H1 (cell line): ENCODE results near the gene PKP3. TPM values are rescaled to one million over a fixed set of nuclear protein-coding genes. Genes with fewer than 3 reads are reported as not detected.
A peak's percentile ranks its signal among the peaks of the same experiment; 100 is the strongest.

Experiments used
- CTCF ChIA-PET: fragments of 300-600 bp; sonication (Branson Sonifier 250); formaldehyde crosslinking; loops from one replicate; lab custom pipeline; 2021; ENCODE audit not compliant: partially characterized antibody; lab: Charles Lee
- POLR2A ChIA-PET: fragments of 300-600 bp; sonication (Branson Sonifier 250); formaldehyde crosslinking; loops from one replicate; lab custom pipeline; 2021; ENCODE audit warnings: inconsistent platforms; ENCODE audit not compliant: partially characterized antibody; lab: Charles Lee
- DNase-seq, 2 experiments: peaks; one replicate each; pipeline versions ENCODE4 v3.0.0 to v3.0.0-alpha.2; 2010 to 2022; ENCODE audit warnings: low spot score in 2 of 2, low read depth in 1 of 2, mixed read lengths in 1 of 2
- FAIRE-seq: peaks from 2 replicates; lab custom pipeline; 2011; peaks lifted over from hg19 to GRCh38; lab: Jason Lieb, UNC
- H2AFZ ChIP-seq: 2 replicates; pipeline ENCODE4 v1.8.1; 2012; ENCODE audit warnings: low read length, inconsistent platforms
- H2AK5ac ChIP-seq: 2 replicates; pipeline ENCODE4 v1.6.1; 2013; ENCODE audit warnings: low read depth, low read length
- H2BK120ac ChIP-seq: replicated peaks from 2 replicates; pipeline ENCODE3; 2013; ENCODE audit warnings: low read depth, low read length, inconsistent platforms
- H2BK12ac ChIP-seq: 2 replicates; pipeline ENCODE4 v1.6.1; 2013; ENCODE audit warnings: low read depth, low read length
- H2BK15ac ChIP-seq: 2 replicates; pipeline ENCODE4 v1.6.1; 2013; ENCODE audit warnings: low read length
- H2BK20ac ChIP-seq: 2 replicates; pipeline ENCODE4 v1.6.1; 2013; ENCODE audit warnings: low read length
- H2BK5ac ChIP-seq: 2 replicates; pipeline ENCODE4 v1.6.1; 2013; ENCODE audit warnings: low read depth, low read length
- H3K14ac ChIP-seq: 2 replicates; pipeline ENCODE4 v1.6.1; 2013; ENCODE audit warnings: inconsistent platforms; ENCODE audit not compliant: insufficient read length
- H3K18ac ChIP-seq: 2 replicates; pipeline ENCODE4 v1.6.1; 2013; ENCODE audit warnings: low read length; ENCODE audit errors: extremely low read depth
- H3K23ac ChIP-seq: 2 replicates; pipeline ENCODE4 v1.6.1; 2013; ENCODE audit warnings: inconsistent platforms; ENCODE audit not compliant: insufficient read length
- H3K23me2 ChIP-seq: 2 replicates; pipeline ENCODE4 v1.6.1; 2013; ENCODE audit warnings: low read depth, low read length
- H3K27ac ChIP-seq: 2 replicates; pipeline ENCODE4 v1.6.1; 2011; ENCODE audit warnings: low read depth, low read length, inconsistent platforms
- H3K27me3 ChIP-seq, 4 experiments: replicated peaks in 1 of 4; 1 replicate in 1 of 4; 2 replicates in 3 of 4; pipeline versions ENCODE4 v1.6.1 to v1.8.1; 2011 to 2013; ENCODE audit warnings: low read length in 3 of 4, mild to moderate bottlenecking in 3 of 4, inconsistent platforms in 2 of 4, mixed read lengths in 2 of 4, moderate library complexity in 1 of 4; ENCODE audit not compliant: control insufficient read depth in 3 of 4, insufficient read depth in 3 of 4; ENCODE audit errors: extremely low read depth in 1 of 4
- H3K36me3 ChIP-seq, 4 experiments: 2 replicates each; pipeline versions ENCODE4 v1.6.1 to v1.8.1; 2011 to 2013; ENCODE audit warnings: mild to moderate bottlenecking in 4 of 4, low read length in 3 of 4, moderate library complexity in 2 of 4, control low read depth in 1 of 4, inconsistent platforms in 1 of 4; ENCODE audit not compliant: insufficient read depth in 4 of 4, control insufficient read depth in 2 of 4
- H3K4ac ChIP-seq: replicated peaks from 2 replicates; pipeline ENCODE3; 2013; ENCODE audit warnings: low read length, low read depth, mixed read lengths, inconsistent platforms; ENCODE audit not compliant: insufficient read length
- H3K4me1 ChIP-seq, 4 experiments: replicated peaks in 1 of 4; 1 replicate in 1 of 4; 2 replicates in 3 of 4; pipeline versions ENCODE4 v1.6.1 to v1.8.1; 2011 to 2013; ENCODE audit warnings: low read length in 3 of 4, inconsistent platforms in 2 of 4, mixed read lengths in 1 of 4; ENCODE audit not compliant: insufficient read depth in 4 of 4, control insufficient read depth in 3 of 4
- H3K4me2 ChIP-seq, 2 experiments: 2 replicates each; pipeline versions ENCODE4 v1.6.1 to v1.8.1; 2011 to 2013; ENCODE audit warnings: low read depth in 2 of 2, low read length in 2 of 2, control low read depth in 1 of 2, inconsistent platforms in 1 of 2, mild to moderate bottlenecking in 1 of 2; ENCODE audit not compliant: insufficient read depth in 1 of 2
- H3K4me3 ChIP-seq, 4 experiments: fragments of 200-600, 300-600 bp in 1 of 4; sonication (generic), shearing (Covaris generic), sonication (Bioruptor Twin) in 1 of 4; 2 replicates each; pipeline versions ENCODE4 v1.5.1 to v1.8.1; 2011 to 2016; ENCODE audit warnings: low read length in 4 of 4, low read depth in 3 of 4, control low read depth in 2 of 4, inconsistent platforms in 2 of 4, mild to moderate bottlenecking in 2 of 4, mixed read lengths in 1 of 4, moderate library complexity in 1 of 4; ENCODE audit not compliant: insufficient read depth in 2 of 4; ENCODE audit errors: extremely low read depth in 1 of 4
- H3K56ac ChIP-seq: replicated peaks from 2 replicates; pipeline ENCODE3; 2013; ENCODE audit warnings: low read depth, mild to moderate bottlenecking, mixed read lengths, low read length, inconsistent platforms; ENCODE audit not compliant: insufficient read length
- H3K79me1 ChIP-seq: 2 replicates; pipeline ENCODE4 v1.6.1; 2013; ENCODE audit warnings: low read depth, low read length, control low read depth
- H3K79me2 ChIP-seq, 2 experiments: 2 replicates each; pipeline versions ENCODE4 v1.6.1 to v1.8.1; 2012 to 2013; ENCODE audit warnings: low read length in 2 of 2, mild to moderate bottlenecking in 2 of 2, inconsistent platforms in 1 of 2; ENCODE audit not compliant: insufficient read depth in 2 of 2, control insufficient read depth in 1 of 2
- H3K9ac ChIP-seq, 4 experiments: replicated peaks in 1 of 4; 1 replicate in 1 of 4; 2 replicates in 3 of 4; pipeline versions ENCODE4 v1.6.1 to v1.8.1; 2011 to 2013; ENCODE audit warnings: low read depth in 3 of 4, low read length in 3 of 4, control low read depth in 2 of 4, mild to moderate bottlenecking in 2 of 4, moderate library complexity in 2 of 4, inconsistent platforms in 1 of 4; ENCODE audit errors: extremely low read depth in 1 of 4
- H3K9me3 ChIP-seq, 2 experiments: 2 replicates each; pipeline versions ENCODE4 v1.6.1 to v1.8.1; 2012 to 2013; ENCODE audit warnings: mild to moderate bottlenecking in 2 of 2, moderate library complexity in 2 of 2, control low read depth in 1 of 2, inconsistent platforms in 1 of 2, low read depth in 1 of 2, low read length in 1 of 2, mixed read lengths in 1 of 2; ENCODE audit not compliant: insufficient read depth in 2 of 2
- H4K20me1 ChIP-seq, 2 experiments: replicated peaks in 1 of 2; 2 replicates each; pipeline versions ENCODE3 to v1.8.1; 2011 to 2013; ENCODE audit warnings: inconsistent platforms in 2 of 2, low read length in 2 of 2, mild to moderate bottlenecking in 1 of 2; ENCODE audit not compliant: insufficient read depth in 2 of 2, control insufficient read depth in 1 of 2
- H4K5ac ChIP-seq: 2 replicates; pipeline ENCODE4 v1.6.1; 2013; ENCODE audit warnings: low read length, low read depth, mixed read lengths, inconsistent platforms; ENCODE audit not compliant: insufficient read length
- H4K8ac ChIP-seq: 2 replicates; pipeline ENCODE4 v1.8.0; 2013; ENCODE audit warnings: mild to moderate bottlenecking, moderate library complexity, low read length, inconsistent platforms; ENCODE audit not compliant: insufficient read depth; ENCODE audit errors: extremely low read depth
- H4K91ac ChIP-seq: replicated peaks from 2 replicates; pipeline ENCODE3; 2013; ENCODE audit warnings: low read length, mixed read lengths, inconsistent platforms; ENCODE audit not compliant: insufficient read length
- ASH2L ChIP-seq: fragments of 200-600, 300-600 bp; sonication (generic); IDR thresholded peaks from one replicate; pipeline ENCODE4 v1.7.1; 2017; ENCODE audit warnings: low read length
- ATF2 ChIP-seq: IDR thresholded peaks from 2 replicates; pipeline ENCODE4 v1.6.1; 2012; ENCODE audit warnings: low read length, inconsistent platforms
- RBBP5 ChIP-seq: IDR thresholded peaks from 2 replicates; pipeline ENCODE4 v1.7.1; 2012; ENCODE audit warnings: low read depth, mild to moderate bottlenecking, inconsistent platforms, low read length, moderate library complexity, borderline replicate concordance
- SUZ12 ChIP-seq: fragments of 200-600 bp; sonication (generic); IDR thresholded peaks from 2 replicates; pipeline ENCODE4 v1.6.1; 2012; ENCODE audit warnings: mild to moderate bottlenecking, inconsistent platforms, low read length, moderate library complexity, mixed read lengths
- WGBS, 2 experiments: shearing (Covaris generic) in 1 of 2; methylation state at CpG; one replicate each; pipeline versions ENCODE4 v1.1.6 to v1.1.7; 2013 to 2015; ENCODE audit warnings: low lambda C conversion rate in 2 of 2, mixed read lengths in 2 of 2, inconsistent platforms in 1 of 2, low coverage in 1 of 2, missing lambda C conversion rate in 1 of 2; ENCODE audit not compliant: insufficient replicate concordance in 2 of 2, insufficient coverage in 1 of 2, insufficient read length in 1 of 2; ENCODE audit errors: extremely low coverage in 1 of 2, missing lambda C conversion rate in 1 of 2; 5-methylcytosine and 5-hydroxymethylcytosine counted together
- polyA plus RNA-seq, 7 experiments: library from polyadenylated mRNA; depleted of rRNA in 3 of 7; stranded (reverse) in 5 of 7; unstranded in 2 of 7; fragments of >200 nt in 5 of 7; fragments of 200-250 nt in 2 of 7; gene quantifications; 1 replicate in 5 of 7; 2 replicates in 1 of 7; 4 replicates in 1 of 7; pipeline versions ENCODE4 v1.2.1 to v1.2.3, GENCODE V29; 2011 to 2013; ENCODE audit warnings: missing spikeins in 2 of 7, mixed read lengths in 2 of 7
- total RNA-seq: library from RNA; stranded (reverse); fragmentation: NEBNext Ultra II Directional; extraction: Animal tissue kit (Norgen Biotek cat#: 25700); gene quantifications from 2 replicates; pipeline ENCODE4 v1.2.1, GENCODE V29; 2021

The PKP3 gene
- total and polyA plus RNA-seq, 2 of the 8 experiments (the other 6 are each of a cell fraction or from before 2014, with no cell fraction given): 16.7 to 28.7 TPM

GRCh38 chr11:417652-418342 lies 23.8 kb downstream of the PKP3 start:
- ChIA-PET CTCF (interaction anchor here (1.0 to 2.8 kb wide), 3 partner anchors 11 to 31 kb away, joined by 3 to 16 read pairs (median 4); partner anchors contain the start of gene PTDSS2), POLR2A (interaction anchor here (0.6 to 5.5 kb wide), 15 partner anchors 9 to 137 kb away, joined by 3 to 41 read pairs (median 5); partner anchors contain the start of genes ANO9, HRAS and PTDSS2)
- H3K79me2 ChIP-seq: peaks cover 0 to 17% of the 10 kb centered on the region in 2 experiments; a peak in 1 of 4 replicates
- H3K18ac ChIP-seq: no peak overlapping the region; the same call in 1 of the 2 replicates
- H2BK15ac ChIP-seq: peak overlapping the region; percentile 65; the same call in 1 of the 2 replicates
- peak; percentile 10 for TF ChIP-seq ASH2L
- TF ChIP-seq RBBP5: no peak
- no peak for TF ChIP-seq SUZ12
- TF ChIP-seq ATF2: no peak
- 73% methylated on average over 15 of the region's 19 CpGs; no CpG with 5 or more reads in 1 of the 2 experiments for WGBS, 2 experiments
- no peak overlapping the region for H3K9ac ChIP-seq
- H4K5ac ChIP-seq: no peak overlapping the region
- H4K20me1 ChIP-seq: peaks cover 5 to 7% of the 10 kb centered on the region in 2 experiments
- peak overlapping the region; percentile 59; the same call in 1 of the 2 replicates for H4K8ac ChIP-seq
- FAIRE-seq (no peak), DNase-seq (no peak)
- H3K4me2 ChIP-seq: peak overlapping the region; percentile 68 to 87
- no peak overlapping the region for H3K14ac ChIP-seq
- peaks cover 0 to 13% (median 4%) of the 10 kb centered on the region in 4 experiments; a peak in 5 of 7 replicates for H3K27me3 ChIP-seq
- no peak overlapping the region for H3K4ac ChIP-seq
- peak overlapping the region; percentile 33 for H2BK120ac ChIP-seq
- peaks cover 9% of the 10 kb centered on the region; the same call in 1 of the 2 replicates for H3K23me2 ChIP-seq
- H3K4me3 ChIP-seq: peak overlapping the region; percentile 54 to 92 (median 62); a peak in 6 of 8 replicates
- no peaks in the 10 kb centered on the region for H3K9me3 ChIP-seq
- H2BK5ac ChIP-seq: no peak overlapping the region
- peaks cover 5% of the 10 kb centered on the region for H3K79me1 ChIP-seq
- no peaks in the 10 kb centered on the region; a peak in 1 of 8 replicates for H3K36me3 ChIP-seq
- H2BK20ac ChIP-seq: no peak overlapping the region
- H4K91ac ChIP-seq: no peak overlapping the region
- peak overlapping the region; percentile 5; the same call in 1 of the 2 replicates for H2BK12ac ChIP-seq
- no peak overlapping the region for H3K23ac ChIP-seq
- H2AFZ ChIP-seq: no peak overlapping the region
- peaks cover 0 to 26% (median 16%) of the 10 kb centered on the region in 4 experiments; a peak in 6 of 7 replicates for H3K4me1 ChIP-seq
- no peak overlapping the region for H3K27ac ChIP-seq
- H2AK5ac ChIP-seq: no peak overlapping the region; the same call in 1 of the 2 replicates
- H3K56ac ChIP-seq: no peak overlapping the region
